ENCODE data around the gene LIX1L. TPM values are rescaled to one million over a fixed set of nuclear protein-coding genes. Genes with fewer than 3 reads are reported as not detected.

The LIX1L gene
- total and polyA plus RNA-seq, 9 donors, result 28.7 to 102 (median 69.4) TPM

DNA sequence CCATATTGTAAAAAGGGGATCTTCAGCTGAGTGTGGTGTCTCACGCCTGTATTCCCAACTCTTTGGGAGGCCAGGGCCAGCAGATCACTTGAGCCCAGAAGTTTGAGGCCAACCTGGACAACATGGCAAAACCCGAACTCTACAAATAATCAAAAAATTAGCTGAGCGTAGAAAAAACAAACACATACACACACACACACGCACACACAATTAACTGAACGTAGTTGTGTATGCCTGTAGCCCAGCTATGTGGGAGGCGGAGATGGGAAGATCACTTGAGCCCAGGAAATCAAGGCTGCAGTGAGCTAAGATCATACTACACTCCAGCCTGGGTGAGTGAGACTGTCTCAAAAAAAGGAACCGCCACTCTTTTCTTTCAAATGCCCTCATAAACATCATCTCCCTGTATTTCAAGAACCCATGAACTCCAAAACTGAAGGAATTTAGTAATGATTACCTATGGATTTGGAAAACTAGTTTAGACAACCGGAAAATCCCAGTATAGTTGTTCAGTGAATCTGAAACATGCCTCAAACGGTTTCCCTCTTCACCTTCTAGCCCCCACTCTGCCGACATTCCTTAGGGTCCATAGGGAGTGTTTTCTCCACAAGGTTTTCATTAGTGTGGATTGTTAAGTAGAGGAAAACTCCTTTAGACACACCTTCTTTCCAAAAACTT lies 34.1 kb upstream of the LIX1L start:
- Histone ChIP-seq H3K4me3 (peak overlapping the region; percentile 83), H3K27me3 (no peaks in the 10 kb centered on the region), H3K9me3 (no peaks in the 10 kb centered on the region), H3K36me3 (peaks cover 4% of the 10 kb centered on the region), H3K4me1 (ENCODE audit: insufficient read depth) (peaks cover 8% of the 10 kb centered on the region), H3K27ac (no peak overlapping the region)
- WGBS, 3 donors, result 69 to 72% (median 70%) methylated on average over 10 of the region's 10 CpGs
- no peak for DNase-seq
- intact Hi-C loops (cut with DNase I), result no loop called here
- TF ChIP-seq POLR2A (IDR thresholded peaks at IDR 0.05), result no peak
- TF ChIP-seq, protein P1, sequence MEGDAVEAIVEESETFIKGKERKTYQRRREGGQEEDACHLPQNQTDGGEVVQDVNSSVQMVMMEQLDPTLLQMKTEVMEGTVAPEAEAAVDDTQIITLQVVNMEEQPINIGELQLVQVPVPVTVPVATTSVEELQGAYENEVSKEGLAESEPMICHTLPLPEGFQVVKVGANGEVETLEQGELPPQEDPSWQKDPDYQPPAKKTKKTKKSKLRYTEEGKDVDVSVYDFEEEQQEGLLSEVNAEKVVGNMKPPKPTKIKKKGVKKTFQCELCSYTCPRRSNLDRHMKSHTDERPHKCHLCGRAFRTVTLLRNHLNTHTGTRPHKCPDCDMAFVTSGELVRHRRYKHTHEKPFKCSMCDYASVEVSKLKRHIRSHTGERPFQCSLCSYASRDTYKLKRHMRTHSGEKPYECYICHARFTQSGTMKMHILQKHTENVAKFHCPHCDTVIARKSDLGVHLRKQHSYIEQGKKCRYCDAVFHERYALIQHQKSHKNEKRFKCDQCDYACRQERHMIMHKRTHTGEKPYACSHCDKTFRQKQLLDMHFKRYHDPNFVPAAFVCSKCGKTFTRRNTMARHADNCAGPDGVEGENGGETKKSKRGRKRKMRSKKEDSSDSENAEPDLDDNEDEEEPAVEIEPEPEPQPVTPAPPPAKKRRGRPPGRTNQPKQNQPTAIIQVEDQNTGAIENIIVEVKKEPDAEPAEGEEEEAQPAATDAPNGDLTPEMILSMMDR (IDR thresholded peaks at IDR 0.05), result no peak
- no peak for TF ChIP-seq EP300 (IDR thresholded peaks at IDR 0.05)

DNA sequence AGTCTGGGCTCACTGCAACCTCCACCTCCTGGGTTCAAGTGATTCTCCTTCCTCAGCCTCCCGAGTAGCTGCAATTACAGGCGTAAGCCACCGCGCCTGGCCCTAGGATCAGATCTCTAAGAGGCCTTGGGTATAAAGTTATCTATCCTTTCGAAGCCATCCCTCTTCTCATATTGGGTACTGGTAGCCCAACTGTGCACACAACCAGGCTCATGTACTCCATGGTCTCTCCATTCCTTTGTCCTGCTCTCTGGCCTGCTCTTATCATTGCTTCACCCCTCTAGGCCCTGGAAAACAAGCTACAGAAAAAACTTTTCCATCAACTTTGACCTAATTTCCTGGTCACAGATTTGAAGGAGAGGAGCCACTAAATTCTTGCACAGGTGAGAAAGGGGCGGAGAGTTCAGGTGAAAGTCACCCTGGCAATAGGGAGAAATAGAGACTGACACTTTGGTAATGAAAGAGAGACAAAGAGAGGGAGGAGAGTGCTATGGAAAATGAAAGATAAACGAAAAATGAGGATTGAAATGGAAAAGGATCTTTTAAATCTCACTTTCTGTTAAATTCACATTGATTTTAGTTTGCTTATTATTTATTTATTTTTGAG lies 32.5 kb upstream of the LIX1L start:
- Histone ChIP-seq H3K4me3 (no peak overlapping the region), H3K4me1 (ENCODE audit: insufficient read depth) (peaks cover 10% of the 10 kb centered on the region), H3K27me3 (no peaks in the 10 kb centered on the region), H3K27ac (no peak overlapping the region), H3K9me3 (no peaks in the 10 kb centered on the region), H3K36me3 (peaks cover 4% of the 10 kb centered on the region)
- intact Hi-C loops (cut with DNase I), result no loop called here
- TF ChIP-seq EP300 (IDR thresholded peaks at IDR 0.05), result no peak
- TF ChIP-seq, protein P1 (IDR thresholded peaks at IDR 0.05), result no peak
- TF ChIP-seq POLR2A (IDR thresholded peaks at IDR 0.05), result no peak
- 85 to 87% (median 86%) methylated on average over 7 of the region's 7 CpGs for WGBS, 3 donors
- DNase-seq, result peak in 1 of 5 donors; percentile 30

DNA sequence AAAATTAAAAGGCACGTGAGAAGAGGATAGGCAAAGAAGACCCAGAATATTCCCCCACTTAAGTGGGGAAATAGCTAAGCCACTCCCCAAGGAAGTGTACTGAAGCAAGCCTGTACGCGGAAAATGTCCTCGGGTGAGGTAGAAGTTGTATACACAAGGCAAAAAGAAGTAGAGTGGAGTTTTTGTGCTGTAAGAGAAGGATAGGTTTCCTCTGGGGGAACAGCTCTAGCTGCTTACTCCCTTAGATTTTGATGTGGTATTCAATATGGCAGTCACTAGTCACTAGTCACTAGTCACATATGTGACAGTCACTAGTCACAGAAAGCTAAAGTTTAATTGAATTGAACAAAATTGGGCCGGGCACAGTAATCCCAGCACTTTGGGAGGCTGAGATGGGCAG lies 31.0 kb upstream of the LIX1L start:
- Histone ChIP-seq H3K4me1 (ENCODE audit: insufficient read depth) (peaks cover 10% of the 10 kb centered on the region), H3K4me3 (no peak overlapping the region), H3K27ac (no peak overlapping the region), H3K27me3 (no peaks in the 10 kb centered on the region), H3K9me3 (no peaks in the 10 kb centered on the region), H3K36me3 (no peaks in the 10 kb centered on the region)
- TF ChIP-seq, protein P1 (IDR thresholded peaks at IDR 0.05), result no peak
- no peak for TF ChIP-seq EP300 (IDR thresholded peaks at IDR 0.05)
- DNase-seq, result no peak
- intact Hi-C loops (cut with DNase I), result no loop called here
- WGBS, 3 donors, result 72 to 82% (median 75%) methylated on average over 5 of the region's 5 CpGs

DNA sequence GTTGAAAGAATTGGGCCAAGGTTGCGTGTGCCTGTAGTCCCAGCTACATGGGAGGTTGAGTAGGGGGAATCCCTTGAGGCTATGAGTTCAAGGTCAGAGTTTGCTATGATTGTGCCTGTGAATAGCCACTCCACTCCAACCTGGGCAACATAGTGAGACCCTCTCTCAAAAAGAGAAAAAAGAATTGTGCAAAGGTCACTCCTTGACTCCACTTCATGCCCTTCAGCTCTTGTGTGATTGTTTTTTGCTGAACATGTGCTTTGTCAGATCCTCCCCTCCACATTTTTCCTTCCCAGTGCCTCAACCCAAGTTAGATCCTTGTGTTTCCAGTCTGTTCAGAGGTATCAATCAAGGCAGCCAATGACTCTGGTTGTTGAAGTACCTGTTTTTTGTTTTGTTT lies 30.1 kb upstream of the LIX1L start:
- Histone ChIP-seq H3K4me1 (ENCODE audit: insufficient read depth) (peaks cover 6% of the 10 kb centered on the region), H3K9me3 (no peaks in the 10 kb centered on the region), H3K27me3 (no peaks in the 10 kb centered on the region), H3K36me3 (no peaks in the 10 kb centered on the region), H3K27ac (no peak overlapping the region), H3K4me3 (no peak overlapping the region)
- intact Hi-C loops (cut with DNase I), result no loop called here
- no peak for DNase-seq
- 91 to 100% (median 95%) methylated on average over 1 of the region's 1 CpG for WGBS, 3 donors
- TF ChIP-seq EP300 (IDR thresholded peaks at IDR 0.05), result no peak
- TF ChIP-seq, protein P1 (IDR thresholded peaks at IDR 0.05), result no peak
- no peak for TF ChIP-seq POLR2A (IDR thresholded peaks at IDR 0.05)
